H1 (cell line): Measurements from ENCODE around the gene ABHD12B. TPM values are rescaled to one million over a fixed set of nuclear protein-coding genes. Genes with fewer than 3 reads are reported as not detected.

Source experiments
- CTCF ChIA-PET: fragments of 300-600 bp; sonication (Branson Sonifier 250); formaldehyde crosslinking; loops from one replicate; lab custom pipeline; 2021; ENCODE audit not compliant: partially characterized antibody; lab: Charles Lee
- POLR2A ChIA-PET: fragments of 300-600 bp; sonication (Branson Sonifier 250); formaldehyde crosslinking; loops from one replicate; lab custom pipeline; 2021; ENCODE audit warnings: inconsistent platforms; ENCODE audit not compliant: partially characterized antibody; lab: Charles Lee
- DNase-seq, 2 experiments: peaks; one replicate each; pipeline versions ENCODE4 v3.0.0 to v3.0.0-alpha.2; 2010 to 2022; ENCODE audit warnings: low spot score in 2 of 2, low read depth in 1 of 2, mixed read lengths in 1 of 2
- FAIRE-seq: peaks from 2 replicates; lab custom pipeline; 2011; peaks lifted over from hg19 to GRCh38; lab: Jason Lieb, UNC
- H2AFZ ChIP-seq: 2 replicates; pipeline ENCODE4 v1.8.1; 2012; ENCODE audit warnings: low read length, inconsistent platforms
- H2AK5ac ChIP-seq: 2 replicates; pipeline ENCODE4 v1.6.1; 2013; ENCODE audit warnings: low read depth, low read length
- H2BK120ac ChIP-seq: replicated peaks from 2 replicates; pipeline ENCODE3; 2013; ENCODE audit warnings: low read depth, low read length, inconsistent platforms
- H2BK12ac ChIP-seq: 2 replicates; pipeline ENCODE4 v1.6.1; 2013; ENCODE audit warnings: low read depth, low read length
- H2BK15ac ChIP-seq: 2 replicates; pipeline ENCODE4 v1.6.1; 2013; ENCODE audit warnings: low read length
- H2BK20ac ChIP-seq: 2 replicates; pipeline ENCODE4 v1.6.1; 2013; ENCODE audit warnings: low read length
- H2BK5ac ChIP-seq: 2 replicates; pipeline ENCODE4 v1.6.1; 2013; ENCODE audit warnings: low read depth, low read length
- H3K14ac ChIP-seq: 2 replicates; pipeline ENCODE4 v1.6.1; 2013; ENCODE audit warnings: inconsistent platforms; ENCODE audit not compliant: insufficient read length
- H3K18ac ChIP-seq: 2 replicates; pipeline ENCODE4 v1.6.1; 2013; ENCODE audit warnings: low read length; ENCODE audit errors: extremely low read depth
- H3K23ac ChIP-seq: 2 replicates; pipeline ENCODE4 v1.6.1; 2013; ENCODE audit warnings: inconsistent platforms; ENCODE audit not compliant: insufficient read length
- H3K23me2 ChIP-seq: 2 replicates; pipeline ENCODE4 v1.6.1; 2013; ENCODE audit warnings: low read depth, low read length
- H3K27ac ChIP-seq: 2 replicates; pipeline ENCODE4 v1.6.1; 2011; ENCODE audit warnings: low read depth, low read length, inconsistent platforms
- H3K27me3 ChIP-seq, 4 experiments: replicated peaks in 1 of 4; 1 replicate in 1 of 4; 2 replicates in 3 of 4; pipeline versions ENCODE4 v1.6.1 to v1.8.1; 2011 to 2013; ENCODE audit warnings: low read length in 3 of 4, mild to moderate bottlenecking in 3 of 4, inconsistent platforms in 2 of 4, mixed read lengths in 2 of 4, moderate library complexity in 1 of 4; ENCODE audit not compliant: control insufficient read depth in 3 of 4, insufficient read depth in 3 of 4; ENCODE audit errors: extremely low read depth in 1 of 4
- H3K36me3 ChIP-seq, 4 experiments: 2 replicates each; pipeline versions ENCODE4 v1.6.1 to v1.8.1; 2011 to 2013; ENCODE audit warnings: mild to moderate bottlenecking in 4 of 4, low read length in 3 of 4, moderate library complexity in 2 of 4, control low read depth in 1 of 4, inconsistent platforms in 1 of 4; ENCODE audit not compliant: insufficient read depth in 4 of 4, control insufficient read depth in 2 of 4
- H3K4ac ChIP-seq: replicated peaks from 2 replicates; pipeline ENCODE3; 2013; ENCODE audit warnings: low read length, low read depth, mixed read lengths, inconsistent platforms; ENCODE audit not compliant: insufficient read length
- H3K4me1 ChIP-seq, 4 experiments: replicated peaks in 1 of 4; 1 replicate in 1 of 4; 2 replicates in 3 of 4; pipeline versions ENCODE4 v1.6.1 to v1.8.1; 2011 to 2013; ENCODE audit warnings: low read length in 3 of 4, inconsistent platforms in 2 of 4, mixed read lengths in 1 of 4; ENCODE audit not compliant: insufficient read depth in 4 of 4, control insufficient read depth in 3 of 4
- H3K4me2 ChIP-seq, 2 experiments: 2 replicates each; pipeline versions ENCODE4 v1.6.1 to v1.8.1; 2011 to 2013; ENCODE audit warnings: low read depth in 2 of 2, low read length in 2 of 2, control low read depth in 1 of 2, inconsistent platforms in 1 of 2, mild to moderate bottlenecking in 1 of 2; ENCODE audit not compliant: insufficient read depth in 1 of 2
- H3K4me3 ChIP-seq, 4 experiments: fragments of 200-600, 300-600 bp in 1 of 4; sonication (generic), shearing (Covaris generic), sonication (Bioruptor Twin) in 1 of 4; 2 replicates each; pipeline versions ENCODE4 v1.5.1 to v1.8.1; 2011 to 2016; ENCODE audit warnings: low read length in 4 of 4, low read depth in 3 of 4, control low read depth in 2 of 4, inconsistent platforms in 2 of 4, mild to moderate bottlenecking in 2 of 4, mixed read lengths in 1 of 4, moderate library complexity in 1 of 4; ENCODE audit not compliant: insufficient read depth in 2 of 4; ENCODE audit errors: extremely low read depth in 1 of 4
- H3K56ac ChIP-seq: replicated peaks from 2 replicates; pipeline ENCODE3; 2013; ENCODE audit warnings: low read depth, mild to moderate bottlenecking, mixed read lengths, low read length, inconsistent platforms; ENCODE audit not compliant: insufficient read length
- H3K79me1 ChIP-seq: 2 replicates; pipeline ENCODE4 v1.6.1; 2013; ENCODE audit warnings: low read depth, low read length, control low read depth
- H3K79me2 ChIP-seq, 2 experiments: 2 replicates each; pipeline versions ENCODE4 v1.6.1 to v1.8.1; 2012 to 2013; ENCODE audit warnings: low read length in 2 of 2, mild to moderate bottlenecking in 2 of 2, inconsistent platforms in 1 of 2; ENCODE audit not compliant: insufficient read depth in 2 of 2, control insufficient read depth in 1 of 2
- H3K9ac ChIP-seq, 4 experiments: replicated peaks in 1 of 4; 1 replicate in 1 of 4; 2 replicates in 3 of 4; pipeline versions ENCODE4 v1.6.1 to v1.8.1; 2011 to 2013; ENCODE audit warnings: low read depth in 3 of 4, low read length in 3 of 4, control low read depth in 2 of 4, mild to moderate bottlenecking in 2 of 4, moderate library complexity in 2 of 4, inconsistent platforms in 1 of 4; ENCODE audit errors: extremely low read depth in 1 of 4
- H3K9me3 ChIP-seq, 2 experiments: 2 replicates each; pipeline versions ENCODE4 v1.6.1 to v1.8.1; 2012 to 2013; ENCODE audit warnings: mild to moderate bottlenecking in 2 of 2, moderate library complexity in 2 of 2, control low read depth in 1 of 2, inconsistent platforms in 1 of 2, low read depth in 1 of 2, low read length in 1 of 2, mixed read lengths in 1 of 2; ENCODE audit not compliant: insufficient read depth in 2 of 2
- H4K20me1 ChIP-seq, 2 experiments: replicated peaks in 1 of 2; 2 replicates each; pipeline versions ENCODE3 to v1.8.1; 2011 to 2013; ENCODE audit warnings: inconsistent platforms in 2 of 2, low read length in 2 of 2, mild to moderate bottlenecking in 1 of 2; ENCODE audit not compliant: insufficient read depth in 2 of 2, control insufficient read depth in 1 of 2
- H4K5ac ChIP-seq: 2 replicates; pipeline ENCODE4 v1.6.1; 2013; ENCODE audit warnings: low read length, low read depth, mixed read lengths, inconsistent platforms; ENCODE audit not compliant: insufficient read length
- H4K8ac ChIP-seq: 2 replicates; pipeline ENCODE4 v1.8.0; 2013; ENCODE audit warnings: mild to moderate bottlenecking, moderate library complexity, low read length, inconsistent platforms; ENCODE audit not compliant: insufficient read depth; ENCODE audit errors: extremely low read depth
- H4K91ac ChIP-seq: replicated peaks from 2 replicates; pipeline ENCODE3; 2013; ENCODE audit warnings: low read length, mixed read lengths, inconsistent platforms; ENCODE audit not compliant: insufficient read length
- BACH1 ChIP-seq: IDR thresholded peaks from 2 replicates; pipeline ENCODE4 v1.6.1; 2012; ENCODE audit warnings: low read length, improper control_type of control experiment
- EZH2 ChIP-seq: fragments of 200-600 bp; sonication (generic); IDR thresholded peaks from 2 replicates; pipeline ENCODE4 v1.7.1; 2012; ENCODE audit warnings: low read depth, mild to moderate bottlenecking, moderate library complexity, low read length, inconsistent platforms; ENCODE audit not compliant: severe bottlenecking
- SIN3A ChIP-seq, 2 experiments: IDR thresholded peaks in 1 of 2; conservative IDR thresholded peaks in 1 of 2; 2 replicates each; pipeline ENCODE4 v1.6.1; 2011 to 2012; ENCODE audit warnings: low read length in 2 of 2, improper control_type of control experiment in 1 of 2, low read depth in 1 of 2, mild to moderate bottlenecking in 1 of 2
- WGBS, 2 experiments: shearing (Covaris generic) in 1 of 2; methylation state at CpG; one replicate each; pipeline versions ENCODE4 v1.1.6 to v1.1.7; 2013 to 2015; ENCODE audit warnings: low lambda C conversion rate in 2 of 2, mixed read lengths in 2 of 2, inconsistent platforms in 1 of 2, low coverage in 1 of 2, missing lambda C conversion rate in 1 of 2; ENCODE audit not compliant: insufficient replicate concordance in 2 of 2, insufficient coverage in 1 of 2, insufficient read length in 1 of 2; ENCODE audit errors: extremely low coverage in 1 of 2, missing lambda C conversion rate in 1 of 2; 5-methylcytosine and 5-hydroxymethylcytosine counted together
- polyA plus RNA-seq, 7 experiments: library from polyadenylated mRNA; depleted of rRNA in 3 of 7; stranded (reverse) in 5 of 7; unstranded in 2 of 7; fragments of >200 nt in 5 of 7; fragments of 200-250 nt in 2 of 7; gene quantifications; 1 replicate in 5 of 7; 2 replicates in 1 of 7; 4 replicates in 1 of 7; pipeline versions ENCODE4 v1.2.1 to v1.2.3, GENCODE V29; 2011 to 2013; ENCODE audit warnings: missing spikeins in 2 of 7, mixed read lengths in 2 of 7
- total RNA-seq: library from RNA; stranded (reverse); fragmentation: NEBNext Ultra II Directional; extraction: Animal tissue kit (Norgen Biotek cat#: 25700); gene quantifications from 2 replicates; pipeline ENCODE4 v1.2.1, GENCODE V29; 2021

The ABHD12B gene
- total and polyA plus RNA-seq, 2 of the 8 experiments (the other 6 are each of a cell fraction or from before 2014, with no cell fraction given), result 4.0 to 102 TPM

DNA sequence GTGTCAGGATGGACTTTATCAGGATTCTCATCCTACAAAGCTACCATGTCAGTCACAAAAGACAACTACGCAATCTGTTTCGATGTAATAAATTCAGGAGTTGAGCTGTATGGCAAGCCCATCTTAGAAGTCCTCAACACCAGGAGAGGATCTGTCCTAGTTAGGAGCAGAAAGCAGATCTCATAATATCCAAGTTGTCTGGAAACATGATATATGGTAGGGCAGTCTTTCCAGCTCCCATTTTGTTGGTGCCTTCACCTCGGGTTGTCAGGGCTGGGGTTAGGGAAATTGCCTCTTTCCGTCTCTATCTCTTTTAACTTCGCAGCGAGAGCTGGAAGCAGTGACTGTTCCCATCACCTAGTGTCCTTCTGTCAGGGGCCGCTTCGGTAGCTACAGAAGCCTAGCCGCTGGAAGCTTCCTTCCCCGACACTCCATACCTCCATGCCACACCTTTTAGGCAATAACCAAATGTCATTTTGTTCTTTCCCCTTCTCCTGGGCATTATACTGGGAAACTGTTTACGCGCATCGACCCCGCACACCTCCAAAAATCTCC is 42.3 kb upstream of the ABHD12B start:
- H3K56ac ChIP-seq, result no peak overlapping the region
- peak overlapping the region; percentile 78 to 85 for H3K4me2 ChIP-seq
- H4K5ac ChIP-seq, result no peak overlapping the region
- H2BK20ac ChIP-seq, result no peak overlapping the region
- peaks cover 15 to 21% of the 10 kb centered on the region in 2 experiments for H4K20me1 ChIP-seq
- H2AK5ac ChIP-seq, result no peak overlapping the region
- H3K18ac ChIP-seq, result 0 out of 2 replicates have a peak overlapping the region, but pooled peaks have one; percentile 75
- no peaks in the 10 kb centered on the region for H3K36me3 ChIP-seq
- no peak overlapping the region for H2BK12ac ChIP-seq
- no peaks in the 10 kb centered on the region for H3K9me3 ChIP-seq
- TF ChIP-seq EZH2 (peak; percentile 47), SIN3A (conservative IDR thresholded peaks at IDR 0.05 in 1 of 2, IDR thresholded peaks at IDR 0.05 in 1 of 2; ENCODE audit: low read depth in 1 of 2, low read length in 2 of 2) (0 out of 4 replicates have a peak, but pooled peaks of 1 of the 2 experiments have one; percentile 40), BACH1 (no peak)
- TF ChIP-seq, all 59 proteins: peak for 2
- Histone ChIP-seq H4K8ac (no peak overlapping the region), H3K4ac (no peak overlapping the region), H3K14ac (no peak overlapping the region), H3K79me2 (peaks cover 0 to 35% of the 10 kb centered on the region in 2 experiments; a peak in 2 of 4 replicates), H3K27ac (no peak overlapping the region), H2AFZ (no peak overlapping the region), H3K9ac (peak overlapping the region in 2 of 4 experiments; percentile 25 to 43; a peak in 1 of 7 replicates), H3K27me3 (peaks cover 6 to 62% (median 37%) of the 10 kb centered on the region in 4 experiments), H3K23me2 (peaks cover 17% of the 10 kb centered on the region), H3K79me1 (no peaks in the 10 kb centered on the region), H4K91ac (no peak overlapping the region), H2BK120ac (no peak overlapping the region), H3K23ac (no peak overlapping the region), H2BK5ac (no peak overlapping the region), H2BK15ac (no peak overlapping the region), H3K4me3 (peak overlapping the region; percentile 57 to 89 (median 68)), H3K4me1 (peaks cover 0 to 13% (median 7%) of the 10 kb centered on the region in 4 experiments; a peak in 5 of 7 replicates)
- POLR2A ChIA-PET, result interaction anchor here (0.9 to 3.9 kb wide), 7 partner anchors 8 to 54 kb away, joined by 3 to 23 read pairs (median 4); partner anchors contain the start of gene ABHD12B
- FAIRE-seq (no peak), DNase-seq (peak in 1 of 2 experiments; percentile 50)
- 16% methylated on average over 14 of the region's 14 CpGs; no CpG with 5 or more reads in 1 of the 2 experiments for WGBS, 2 experiments
- CTCF ChIA-PET, result interaction anchor here (1.0 to 3.2 kb wide), 7 partner anchors 9 to 53 kb away, joined by 3 to 9 read pairs (median 5); no protein-coding TSS in a partner anchor
